ENCODE measurements around the gene NNMT.

DNA sequence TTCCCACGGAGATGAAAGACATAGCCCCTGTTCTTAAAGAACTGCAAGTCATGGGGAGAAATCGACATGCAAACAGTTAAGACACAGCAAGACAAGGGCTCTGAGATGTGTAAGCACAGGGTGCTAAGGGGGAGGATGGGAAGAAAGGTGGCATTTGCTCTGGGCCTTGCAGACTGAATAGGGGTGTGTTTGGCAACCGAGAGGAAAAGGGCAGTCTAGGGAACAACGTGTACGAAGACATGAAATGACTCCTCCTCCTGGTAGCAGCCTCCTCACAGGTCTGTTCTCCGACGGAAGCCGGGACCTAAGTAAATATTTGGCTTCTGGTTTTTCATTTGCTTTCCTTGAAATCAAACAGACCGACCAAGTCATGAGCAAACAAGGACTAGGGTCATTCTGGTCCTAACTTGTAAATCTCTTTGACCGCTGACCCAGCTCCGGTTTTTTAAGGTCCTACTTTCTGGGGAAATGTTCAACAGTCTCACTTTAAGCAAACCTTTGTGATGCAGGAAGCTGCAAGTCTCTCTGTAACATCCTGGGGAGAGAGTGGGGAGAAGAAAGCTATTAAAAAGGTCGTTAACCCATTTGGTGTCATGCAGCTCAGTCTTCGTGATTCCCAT is 19.7 kb downstream of the NNMT start:
- TF ChIP-seq, protein P1, sequence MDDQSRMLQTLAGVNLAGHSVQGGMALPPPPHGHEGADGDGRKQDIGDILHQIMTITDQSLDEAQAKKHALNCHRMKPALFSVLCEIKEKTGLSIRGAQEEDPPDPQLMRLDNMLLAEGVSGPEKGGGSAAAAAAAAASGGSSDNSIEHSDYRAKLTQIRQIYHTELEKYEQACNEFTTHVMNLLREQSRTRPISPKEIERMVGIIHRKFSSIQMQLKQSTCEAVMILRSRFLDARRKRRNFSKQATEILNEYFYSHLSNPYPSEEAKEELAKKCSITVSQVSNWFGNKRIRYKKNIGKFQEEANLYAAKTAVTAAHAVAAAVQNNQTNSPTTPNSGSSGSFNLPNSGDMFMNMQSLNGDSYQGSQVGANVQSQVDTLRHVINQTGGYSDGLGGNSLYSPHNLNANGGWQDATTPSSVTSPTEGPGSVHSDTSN (IDR thresholded peaks at IDR 0.05) = no peak
- TF ChIP-seq, protein P2, sequence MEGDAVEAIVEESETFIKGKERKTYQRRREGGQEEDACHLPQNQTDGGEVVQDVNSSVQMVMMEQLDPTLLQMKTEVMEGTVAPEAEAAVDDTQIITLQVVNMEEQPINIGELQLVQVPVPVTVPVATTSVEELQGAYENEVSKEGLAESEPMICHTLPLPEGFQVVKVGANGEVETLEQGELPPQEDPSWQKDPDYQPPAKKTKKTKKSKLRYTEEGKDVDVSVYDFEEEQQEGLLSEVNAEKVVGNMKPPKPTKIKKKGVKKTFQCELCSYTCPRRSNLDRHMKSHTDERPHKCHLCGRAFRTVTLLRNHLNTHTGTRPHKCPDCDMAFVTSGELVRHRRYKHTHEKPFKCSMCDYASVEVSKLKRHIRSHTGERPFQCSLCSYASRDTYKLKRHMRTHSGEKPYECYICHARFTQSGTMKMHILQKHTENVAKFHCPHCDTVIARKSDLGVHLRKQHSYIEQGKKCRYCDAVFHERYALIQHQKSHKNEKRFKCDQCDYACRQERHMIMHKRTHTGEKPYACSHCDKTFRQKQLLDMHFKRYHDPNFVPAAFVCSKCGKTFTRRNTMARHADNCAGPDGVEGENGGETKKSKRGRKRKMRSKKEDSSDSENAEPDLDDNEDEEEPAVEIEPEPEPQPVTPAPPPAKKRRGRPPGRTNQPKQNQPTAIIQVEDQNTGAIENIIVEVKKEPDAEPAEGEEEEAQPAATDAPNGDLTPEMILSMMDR (IDR thresholded peaks at IDR 0.05) = no peak
- TF ChIP-seq FOXJ3 (CRISPR knock-in tag; IDR thresholded peaks at IDR 0.05) = no peak
- TF ChIP-seq NRF1 (IDR thresholded peaks at IDR 0.05; ENCODE audit: low read depth, low read length) = no peak
- no peak for TF ChIP-seq POLR2AphosphoS5 (IDR thresholded peaks at IDR 0.05; ENCODE audit: low read depth, low read length)
- TF ChIP-seq CHD2 (IDR thresholded peaks at IDR 0.05; ENCODE audit: low read length, partially characterized antibody) = no peak
- TF ChIP-seq SIN3A (IDR thresholded peaks at IDR 0.05; ENCODE audit: borderline replicate concordance, low read depth, low read length) = no peak
- TF ChIP-seq EP300 (IDR thresholded peaks at IDR 0.05; ENCODE audit: borderline replicate concordance in 1 of 2, low read depth in 1 of 2, low read length in 1 of 2) = no peak
- TF ChIP-seq, protein P3, sequence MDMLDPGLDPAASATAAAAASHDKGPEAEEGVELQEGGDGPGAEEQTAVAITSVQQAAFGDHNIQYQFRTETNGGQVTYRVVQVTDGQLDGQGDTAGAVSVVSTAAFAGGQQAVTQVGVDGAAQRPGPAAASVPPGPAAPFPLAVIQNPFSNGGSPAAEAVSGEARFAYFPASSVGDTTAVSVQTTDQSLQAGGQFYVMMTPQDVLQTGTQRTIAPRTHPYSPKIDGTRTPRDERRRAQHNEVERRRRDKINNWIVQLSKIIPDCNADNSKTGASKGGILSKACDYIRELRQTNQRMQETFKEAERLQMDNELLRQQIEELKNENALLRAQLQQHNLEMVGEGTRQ (IDR thresholded peaks at IDR 0.05; ENCODE audit: borderline replicate concordance, low read depth, low read length) = no peak
